Muscle layer of colon (tissue), 2 donors: ENCODE results near the gene FSD1.
A peak's percentile ranks its signal among the peaks of the same experiment; 100 is the strongest.

Source experiments
- H3K27ac ChIP-seq: one replicate; pipeline ENCODE4 v1.7.0; 2013; ENCODE audit warnings: low read depth, mild to moderate bottlenecking, low read length, moderate library complexity
- H3K27me3 ChIP-seq, 2 donors: one replicate each; pipeline ENCODE4 v1.7.0; 2013; ENCODE audit warnings: low read length in 2 of 2, mild to moderate bottlenecking in 2 of 2; ENCODE audit not compliant: insufficient read depth in 2 of 2, control insufficient read depth in 1 of 2
- H3K36me3 ChIP-seq: one replicate; pipeline ENCODE4 v1.7.0; 2013; ENCODE audit warnings: mild to moderate bottlenecking, low read length; ENCODE audit not compliant: insufficient read depth
- H3K4me1 ChIP-seq: one replicate; pipeline ENCODE4 v1.7.0; 2013; ENCODE audit warnings: mild to moderate bottlenecking, low read length; ENCODE audit not compliant: insufficient read depth
- H3K4me3 ChIP-seq, 2 donors: one replicate each; pipeline ENCODE4 v1.7.0; 2013; ENCODE audit warnings: low read length in 2 of 2, low read depth in 1 of 2, mild to moderate bottlenecking in 1 of 2, moderate library complexity in 1 of 2
- H3K9ac ChIP-seq: one replicate; pipeline ENCODE4 v1.7.0; 2013; ENCODE audit warnings: low read length
- H3K9me3 ChIP-seq: one replicate; pipeline ENCODE4 v1.7.0; 2013; ENCODE audit warnings: mild to moderate bottlenecking, low read length
- donor health status: abdominal sarcoma.
- donor health status: Adenocarcinoma of cecum.

The FSD1 gene

DNA sequence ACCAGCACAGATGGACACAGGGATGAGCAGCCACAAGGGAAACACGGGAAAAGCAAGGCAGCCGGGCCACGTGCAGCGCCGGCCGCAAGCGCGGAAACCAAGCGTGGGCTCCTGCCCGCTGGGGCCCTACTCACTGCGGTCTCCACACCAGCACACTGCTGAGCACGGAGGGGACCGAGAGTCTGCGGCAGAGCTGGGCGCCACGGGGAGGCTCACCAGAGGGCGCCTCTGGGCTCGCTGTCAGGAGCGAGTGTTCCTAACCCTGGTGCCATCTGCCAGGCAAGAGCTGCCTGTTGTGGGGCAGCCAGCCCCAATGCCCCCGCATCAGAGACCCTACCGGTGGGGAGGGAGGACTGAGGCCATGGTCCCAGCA, 65.5 kb downstream of the FSD1 start:
- Histone ChIP-seq H3K27me3 (no peaks in the 10 kb centered on the region), H3K4me1 (peaks cover 68% of the 10 kb centered on the region), H3K9me3 (no peaks in the 10 kb centered on the region), H3K36me3 (peaks cover 16% of the 10 kb centered on the region), H3K27ac (peak overlapping the region; percentile 6), H3K9ac (no peak overlapping the region), H3K4me3 (peak overlapping the region in 1 of 2 donors; percentile 5)

DNA sequence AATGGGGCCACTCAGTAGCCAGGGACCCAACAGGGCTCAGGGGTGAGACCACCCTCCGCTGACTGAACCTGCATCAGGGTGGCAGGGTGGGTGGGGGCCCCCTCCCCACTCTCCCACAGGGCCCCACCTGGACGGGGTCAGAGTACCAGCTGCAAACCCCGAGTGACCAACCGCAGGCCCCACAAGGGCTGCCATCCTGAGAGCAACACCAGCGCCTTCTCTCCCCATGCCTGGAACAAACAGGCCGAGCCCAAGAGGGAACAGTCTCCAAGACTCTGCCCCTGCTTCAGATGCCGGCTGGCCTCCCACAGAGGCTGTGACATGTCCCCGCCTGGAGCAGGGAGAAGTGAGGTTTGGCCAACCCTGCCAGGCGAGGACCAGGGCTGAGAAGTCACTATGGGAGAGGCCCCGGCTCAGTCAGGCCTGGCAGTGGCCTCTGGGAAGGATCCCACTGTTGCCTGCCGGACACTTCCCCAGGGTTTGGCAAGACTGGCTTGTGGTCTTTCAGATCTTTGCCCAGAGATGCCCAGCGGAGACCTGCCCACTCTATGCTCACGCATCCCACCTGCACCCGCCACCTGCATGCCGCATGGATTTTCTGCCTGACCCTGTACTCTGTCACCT, 66.1 kb downstream of the FSD1 start:
- Histone ChIP-seq H3K4me1 (peaks cover 75% of the 10 kb centered on the region), H3K4me3 (no peak overlapping the region), H3K27me3 (no peaks in the 10 kb centered on the region)

GRCh38 chr19:4371247-4372164, 67.1 kb downstream of the FSD1 start:
- Histone ChIP-seq H3K36me3 (no peaks in the 10 kb centered on the region), H3K27ac (no peak overlapping the region), H3K9me3 (no peaks in the 10 kb centered on the region), H3K4me1 (peaks cover 84% of the 10 kb centered on the region), H3K27me3 (no peaks in the 10 kb centered on the region), H3K4me3 (no peak overlapping the region), H3K9ac (no peak overlapping the region)

More for the DNA sequence above, 66.1 kb downstream of the FSD1 start:
- H3K27ac ChIP-seq: no peak overlapping the region
- peaks cover 9% of the 10 kb centered on the region for H3K36me3 ChIP-seq
- no peak overlapping the region for H3K9ac ChIP-seq
- no peaks in the 10 kb centered on the region for H3K9me3 ChIP-seq

DNA sequence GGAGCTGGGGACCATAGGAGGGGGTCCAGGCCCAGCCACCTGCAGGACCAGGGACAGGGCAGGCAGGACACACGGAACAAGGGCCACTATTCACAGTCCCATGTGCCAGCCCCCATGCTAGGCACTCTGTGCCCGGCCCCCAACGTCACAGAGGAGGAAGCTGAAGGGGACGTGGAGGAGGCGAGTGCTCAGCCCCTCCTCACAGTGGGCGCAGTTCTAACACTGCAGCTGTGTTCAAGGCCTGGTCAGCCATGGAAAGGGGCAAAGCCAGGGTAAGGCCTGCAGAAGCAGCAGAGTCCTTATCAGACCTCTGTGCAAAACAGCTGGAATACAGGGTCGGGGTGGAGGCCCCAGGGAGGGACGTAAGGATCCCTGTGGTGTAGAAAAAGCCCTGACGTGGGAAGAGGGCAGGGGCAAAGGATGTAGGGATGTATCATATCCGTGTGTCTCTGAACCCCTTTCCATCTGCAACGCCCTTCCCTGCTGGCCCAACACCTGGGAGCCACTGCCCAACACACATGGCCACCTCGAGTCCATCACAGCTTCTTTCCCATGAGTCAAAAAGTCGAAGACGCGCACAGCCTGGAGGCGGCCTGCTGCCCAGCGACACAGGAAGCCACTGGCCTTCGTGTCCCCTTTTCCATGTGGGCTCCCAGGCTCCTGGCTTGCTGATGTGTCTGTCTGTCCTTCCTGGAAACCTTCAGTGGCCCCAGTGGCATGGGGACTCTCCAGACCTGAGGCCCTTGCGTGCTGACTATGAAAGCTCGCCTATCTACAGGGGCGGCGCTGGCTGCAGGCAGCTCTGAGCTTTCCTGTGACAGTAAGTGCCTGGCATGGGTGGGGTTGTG, 68.0 kb downstream of the FSD1 start:
- H3K9ac ChIP-seq: no peak overlapping the region
- H3K27me3 ChIP-seq: no peaks in the 10 kb centered on the region
- H3K4me3 ChIP-seq: no peak overlapping the region
- H3K4me1 ChIP-seq: peaks cover 92% of the 10 kb centered on the region
- H3K36me3 ChIP-seq: no peaks in the 10 kb centered on the region
- H3K27ac ChIP-seq: no peak overlapping the region
- H3K9me3 ChIP-seq: no peaks in the 10 kb centered on the region

- no peak overlapping the region for H3K4me3 ChIP-seq
- H3K9ac ChIP-seq: no peak overlapping the region
Observed at GRCh38 chr19:4373013-4373367, 68.6 kb downstream of the FSD1 start.

More at GRCh38 chr19:4373013-4373367, 68.6 kb downstream of the FSD1 start:
- Histone ChIP-seq H3K27ac (no peak overlapping the region), H3K27me3 (no peaks in the 10 kb centered on the region), H3K4me1 (peaks cover 86% of the 10 kb centered on the region), H3K36me3 (no peaks in the 10 kb centered on the region), H3K9me3 (no peaks in the 10 kb centered on the region)
